BJ (cell line): ENCODE results near the gene SLC26A1. TPM values are rescaled to one million over a fixed set of nuclear protein-coding genes. Genes with fewer than 3 reads are reported as not detected.

Source experiments
- CTCF ChIA-PET: fragments of 350-600 bp; formaldehyde crosslinking; extraction: SDS; loops from one replicate; lab custom pipeline; 2021; ENCODE audit warnings: antibody characterized with exemption, inconsistent platforms; lab: Yijun Ruan, JAX
- POLR2A ChIA-PET: fragments of 300-600 bp; sonication (Branson Sonifier 250); formaldehyde crosslinking; extraction: SDS; loops from one replicate; lab custom pipeline; 2021; ENCODE audit warnings: antibody characterized with exemption; lab: Charles Lee
- DNase-seq: peaks from one replicate; pipeline ENCODE4 v3.0.0-alpha.2; 2011; ENCODE audit warnings: low read depth
- H3K27me3 ChIP-seq: 2 replicates; pipeline ENCODE4 v1.6.0; 2011; ENCODE audit warnings: low read length; ENCODE audit not compliant: control insufficient read depth, insufficient read depth
- H3K36me3 ChIP-seq: 2 replicates; pipeline ENCODE4 v1.5.1; 2011; ENCODE audit warnings: low read length; ENCODE audit not compliant: control insufficient read depth, insufficient read depth
- H3K4me3 ChIP-seq: 2 replicates; pipeline ENCODE4 v1.5.1; 2011; ENCODE audit warnings: low read depth, mild to moderate bottlenecking, control low read depth, low read length
- polyA plus RNA-seq: library from polyadenylated mRNA; depleted of rRNA; stranded (reverse); fragments of >200 nt; gene quantifications from 2 replicates; pipeline ENCODE4 v1.2.3, GENCODE V29; 2011
- TF ChIP-seq, protein P1 (sequence below): IDR thresholded peaks from 2 replicates; pipeline ENCODE4 v1.5.1; 2011; ENCODE audit warnings: low read depth, mild to moderate bottlenecking, control low read depth, inconsistent platforms, low read length, moderate library complexity; ENCODE audit not compliant: insufficient read depth

SLC26A1 gene
- polyA plus RNA-seq, 1 experiment, result not detected

DNA sequence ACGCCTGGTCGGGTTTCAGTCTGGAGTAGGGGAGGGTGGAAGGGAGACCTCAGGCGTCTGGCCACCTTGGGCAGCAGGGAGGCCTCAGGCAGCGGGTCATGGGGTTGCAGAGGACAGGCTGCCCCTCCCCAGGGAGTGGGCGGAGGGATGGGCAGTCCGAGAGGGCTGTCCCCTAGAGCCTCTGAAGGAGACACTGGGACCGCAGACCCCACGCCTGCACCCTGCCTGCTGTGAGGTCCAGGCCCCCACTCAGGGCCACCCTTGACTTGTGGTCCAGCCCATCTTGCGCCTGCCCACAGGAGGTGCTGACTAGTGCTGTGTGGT is 34.7 kb upstream of the SLC26A1 start:
- CTCF ChIA-PET, result no interaction called here
- Histone ChIP-seq H3K27me3 (no peaks in the 10 kb centered on the region), H3K36me3 (peaks cover 7% of the 10 kb centered on the region), H3K4me3 (no peak overlapping the region)
- TF ChIP-seq, protein P1, sequence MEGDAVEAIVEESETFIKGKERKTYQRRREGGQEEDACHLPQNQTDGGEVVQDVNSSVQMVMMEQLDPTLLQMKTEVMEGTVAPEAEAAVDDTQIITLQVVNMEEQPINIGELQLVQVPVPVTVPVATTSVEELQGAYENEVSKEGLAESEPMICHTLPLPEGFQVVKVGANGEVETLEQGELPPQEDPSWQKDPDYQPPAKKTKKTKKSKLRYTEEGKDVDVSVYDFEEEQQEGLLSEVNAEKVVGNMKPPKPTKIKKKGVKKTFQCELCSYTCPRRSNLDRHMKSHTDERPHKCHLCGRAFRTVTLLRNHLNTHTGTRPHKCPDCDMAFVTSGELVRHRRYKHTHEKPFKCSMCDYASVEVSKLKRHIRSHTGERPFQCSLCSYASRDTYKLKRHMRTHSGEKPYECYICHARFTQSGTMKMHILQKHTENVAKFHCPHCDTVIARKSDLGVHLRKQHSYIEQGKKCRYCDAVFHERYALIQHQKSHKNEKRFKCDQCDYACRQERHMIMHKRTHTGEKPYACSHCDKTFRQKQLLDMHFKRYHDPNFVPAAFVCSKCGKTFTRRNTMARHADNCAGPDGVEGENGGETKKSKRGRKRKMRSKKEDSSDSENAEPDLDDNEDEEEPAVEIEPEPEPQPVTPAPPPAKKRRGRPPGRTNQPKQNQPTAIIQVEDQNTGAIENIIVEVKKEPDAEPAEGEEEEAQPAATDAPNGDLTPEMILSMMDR, result no peak
- POLR2A ChIA-PET, result no interaction called here
- no peak for DNase-seq

DNA sequence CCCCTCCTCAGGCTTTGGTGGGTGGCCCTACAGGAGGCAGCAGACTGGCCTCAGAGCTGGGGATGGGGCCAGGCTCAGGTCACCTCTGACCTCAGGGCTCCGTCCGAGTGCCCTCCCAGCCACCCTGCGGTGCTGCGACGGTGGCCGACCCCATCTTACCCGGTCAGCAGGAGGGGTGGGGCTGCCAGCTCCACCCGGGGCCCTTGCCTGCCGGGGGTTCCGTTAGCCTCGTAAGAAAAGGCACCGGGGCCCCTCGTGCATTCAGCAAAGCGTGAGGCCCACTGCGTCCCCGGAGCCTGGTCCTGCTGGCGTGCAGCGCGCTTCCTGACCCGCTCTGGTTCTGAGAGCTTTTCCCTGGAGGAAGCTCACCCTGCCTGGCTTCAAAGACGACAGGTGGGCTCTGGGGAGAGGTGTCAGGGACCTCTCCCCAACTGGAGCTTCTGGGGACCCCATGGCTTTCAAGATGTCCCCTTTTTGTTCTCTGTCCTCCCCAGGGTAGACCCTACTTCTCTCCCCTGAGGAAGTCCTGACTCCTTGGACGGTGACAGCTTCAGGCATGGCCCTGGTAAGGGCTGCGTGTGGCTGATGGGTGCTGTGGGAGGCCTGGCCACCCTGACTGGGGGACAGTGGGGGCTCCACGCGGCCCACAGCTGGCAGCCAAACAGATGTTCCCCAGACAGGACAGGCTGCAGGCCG is 34.2 kb upstream of the SLC26A1 start:
- Histone ChIP-seq H3K27me3 (no peaks in the 10 kb centered on the region), H3K36me3 (peaks cover 7% of the 10 kb centered on the region), H3K4me3 (no peak overlapping the region)
- POLR2A ChIA-PET, result interaction anchor here (0.6 kb wide), 1 partner anchor 165 kb away, joined by 3 read pairs; no protein-coding TSS in a partner anchor
- CTCF ChIA-PET, result no interaction called here
- no peak for DNase-seq
- TF ChIP-seq, protein P1, result no peak

DNA sequence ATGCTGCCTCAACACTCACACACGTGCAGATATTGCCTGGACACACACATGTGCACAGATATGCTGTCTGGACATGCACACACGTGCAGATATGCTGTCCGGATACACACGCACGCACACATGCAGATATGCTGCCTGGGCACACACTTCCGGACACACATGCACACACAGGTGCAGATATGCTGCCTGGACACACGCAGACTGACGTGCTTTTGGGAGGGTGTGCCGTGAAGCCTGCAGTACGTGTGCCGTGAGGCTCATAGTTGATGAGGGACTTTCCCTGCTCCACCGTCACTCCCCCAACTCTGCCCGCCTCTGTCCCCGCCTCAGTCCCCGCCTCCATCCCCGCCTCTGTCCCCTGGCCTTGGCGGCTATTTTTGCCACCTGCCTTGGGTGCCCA is 32.9 kb upstream of the SLC26A1 start:
- POLR2A ChIA-PET, result no interaction called here
- Histone ChIP-seq H3K36me3 (peaks cover 7% of the 10 kb centered on the region), H3K4me3 (no peak overlapping the region), H3K27me3 (no peaks in the 10 kb centered on the region)
- DNase-seq, result no peak
- CTCF ChIA-PET, result no interaction called here
- TF ChIP-seq, protein P1, result no peak

DNA sequence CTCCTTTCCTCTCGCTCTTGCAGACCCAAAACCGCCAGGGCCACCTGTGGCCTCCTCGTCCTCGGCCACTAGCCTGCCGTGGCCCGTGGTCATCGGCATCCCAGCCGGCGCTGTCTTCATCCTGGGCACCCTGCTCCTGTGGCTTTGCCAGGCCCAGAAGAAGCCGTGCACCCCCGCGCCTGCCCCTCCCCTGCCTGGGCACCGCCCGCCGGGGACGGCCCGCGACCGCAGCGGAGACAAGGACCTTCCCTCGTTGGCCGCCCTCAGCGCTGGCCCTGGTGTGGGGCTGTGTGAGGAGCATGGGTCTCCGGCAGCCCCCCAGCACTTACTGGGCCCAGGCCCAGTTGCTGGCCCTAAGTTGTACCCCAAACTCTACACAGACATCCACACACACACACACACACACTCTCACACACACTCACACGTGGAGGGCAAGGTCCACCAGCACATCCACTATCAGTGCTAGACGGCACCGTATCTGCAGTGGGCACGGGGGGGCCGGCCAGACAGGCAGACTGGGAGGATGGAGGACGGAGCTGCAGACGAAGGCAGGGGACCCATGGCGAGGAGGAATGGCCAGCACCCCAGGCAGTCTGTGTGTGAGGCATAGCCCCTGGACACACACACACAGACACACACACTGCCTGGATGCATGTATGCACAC is 31.8 kb upstream of the SLC26A1 start:
- peaks cover 7% of the 10 kb centered on the region for H3K36me3 ChIP-seq
- ChIA-PET POLR2A (no interaction called here), CTCF (no interaction called here)
- H3K27me3 ChIP-seq, result no peaks in the 10 kb centered on the region
- TF ChIP-seq, protein P1, result no peak
- no peak overlapping the region for H3K4me3 ChIP-seq
- no peak for DNase-seq

DNA sequence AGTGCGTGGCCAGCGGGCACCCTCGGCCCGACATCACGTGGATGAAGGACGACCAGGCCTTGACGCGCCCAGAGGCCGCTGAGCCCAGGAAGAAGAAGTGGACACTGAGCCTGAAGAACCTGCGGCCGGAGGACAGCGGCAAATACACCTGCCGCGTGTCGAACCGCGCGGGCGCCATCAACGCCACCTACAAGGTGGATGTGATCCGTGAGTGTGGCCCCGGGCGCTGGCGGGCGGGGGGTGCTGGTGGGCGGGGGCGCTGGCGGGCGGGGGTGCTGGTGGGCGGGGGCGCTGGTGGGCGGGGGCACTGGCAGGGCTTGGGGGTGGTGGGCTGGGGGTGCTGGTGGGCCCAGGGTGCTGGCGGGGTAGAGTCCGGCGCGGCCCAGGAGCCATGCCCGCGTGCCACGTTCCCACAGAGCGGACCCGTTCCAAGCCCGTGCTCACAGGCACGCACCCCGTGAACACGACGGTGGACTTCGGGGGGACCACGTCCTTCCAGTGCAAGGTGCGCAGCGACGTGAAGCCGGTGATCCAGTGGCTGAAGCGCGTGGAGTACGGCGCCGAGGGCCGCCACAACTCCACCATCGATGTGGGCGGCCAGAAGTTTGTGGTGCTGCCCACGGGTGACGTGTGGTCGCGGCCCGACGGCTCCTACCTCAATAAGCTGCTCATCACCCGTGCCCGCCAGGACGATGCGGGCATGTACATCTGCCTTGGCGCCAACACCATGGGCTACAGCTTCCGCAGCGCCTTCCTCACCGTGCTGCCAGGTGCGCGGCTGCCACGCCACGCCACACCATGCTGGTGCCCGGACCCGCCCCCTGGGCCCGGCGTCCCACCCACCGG is 30.9 kb upstream of the SLC26A1 start:
- CTCF ChIA-PET, result no interaction called here
- DNase-seq, result no peak
- no peaks in the 10 kb centered on the region for H3K27me3 ChIP-seq
- TF ChIP-seq, protein P1, result no peak
- H3K36me3 ChIP-seq, result peaks cover 7% of the 10 kb centered on the region
- H3K4me3 ChIP-seq, result no peak overlapping the region
- POLR2A ChIA-PET, result no interaction called here
